ENCODE measurements around the gene FLAD1. TPM values are rescaled to one million over a fixed set of nuclear protein-coding genes. Genes with fewer than 3 reads are reported as not detected.

The FLAD1 gene
- total and polyA plus RNA-seq, 4 donors, result 10.9 to 37.0 (median 30.6) TPM

DNA sequence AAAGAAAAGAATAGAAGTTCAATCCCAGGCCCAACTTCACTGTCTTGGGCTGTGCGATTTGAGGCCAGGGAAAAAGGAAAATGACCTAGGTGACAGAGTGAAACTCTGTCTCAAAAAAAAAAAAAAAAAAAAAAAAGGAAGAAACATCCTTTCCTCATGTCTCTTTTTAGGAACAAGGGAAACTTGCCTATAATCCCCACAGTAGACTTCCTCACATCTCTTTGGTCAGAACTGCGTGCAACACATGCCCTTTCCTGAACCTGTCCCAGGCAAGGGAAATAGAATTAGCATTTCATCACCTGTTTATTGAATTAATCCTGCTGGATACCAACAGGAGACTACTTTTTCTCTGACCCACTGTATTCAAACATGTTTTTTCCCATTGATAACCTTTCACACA is 52.8 kb downstream of the FLAD1 start:
- ATAC-seq (ENCODE audit: insufficient read depth, low FRiP score) (no peak), DNase-seq (no peak)
- Histone ChIP-seq H3K9ac (ENCODE audit: insufficient read depth in 1 of 2, low read length in 2 of 2) (no peak overlapping the region), H3K27me3 (ENCODE audit: control insufficient read depth in 3 of 3, insufficient read depth in 3 of 3, low read length in 2 of 3) (no peaks in the 10 kb centered on the region), H3K4me1 (ENCODE audit: control insufficient read depth in 5 of 5, insufficient read depth in 5 of 5, low read length in 5 of 5) (peaks cover 0 to 5% (median 0%) of the 10 kb centered on the region in 5 donors), H3K4me3 (no peak overlapping the region), H3K9me3 (ENCODE audit: control insufficient read depth in 4 of 4, insufficient read depth in 3 of 4, low read length in 3 of 4) (no peaks in the 10 kb centered on the region), H3K27ac (ENCODE audit: low read depth in 1 of 2, low read length in 1 of 2) (no peak overlapping the region), H3K36me3 (ENCODE audit: control insufficient read depth in 4 of 4, insufficient read depth in 4 of 4, low read length in 4 of 4) (no peaks in the 10 kb centered on the region)
- TF ChIP-seq, protein P1, sequence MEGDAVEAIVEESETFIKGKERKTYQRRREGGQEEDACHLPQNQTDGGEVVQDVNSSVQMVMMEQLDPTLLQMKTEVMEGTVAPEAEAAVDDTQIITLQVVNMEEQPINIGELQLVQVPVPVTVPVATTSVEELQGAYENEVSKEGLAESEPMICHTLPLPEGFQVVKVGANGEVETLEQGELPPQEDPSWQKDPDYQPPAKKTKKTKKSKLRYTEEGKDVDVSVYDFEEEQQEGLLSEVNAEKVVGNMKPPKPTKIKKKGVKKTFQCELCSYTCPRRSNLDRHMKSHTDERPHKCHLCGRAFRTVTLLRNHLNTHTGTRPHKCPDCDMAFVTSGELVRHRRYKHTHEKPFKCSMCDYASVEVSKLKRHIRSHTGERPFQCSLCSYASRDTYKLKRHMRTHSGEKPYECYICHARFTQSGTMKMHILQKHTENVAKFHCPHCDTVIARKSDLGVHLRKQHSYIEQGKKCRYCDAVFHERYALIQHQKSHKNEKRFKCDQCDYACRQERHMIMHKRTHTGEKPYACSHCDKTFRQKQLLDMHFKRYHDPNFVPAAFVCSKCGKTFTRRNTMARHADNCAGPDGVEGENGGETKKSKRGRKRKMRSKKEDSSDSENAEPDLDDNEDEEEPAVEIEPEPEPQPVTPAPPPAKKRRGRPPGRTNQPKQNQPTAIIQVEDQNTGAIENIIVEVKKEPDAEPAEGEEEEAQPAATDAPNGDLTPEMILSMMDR (IDR thresholded peaks at IDR 0.05; ENCODE audit: control extremely low read depth, extremely low read depth), result no peak
- 61 to 76% methylated on average over 2 of the region's 2 CpGs for WGBS, 2 donors

DNA sequence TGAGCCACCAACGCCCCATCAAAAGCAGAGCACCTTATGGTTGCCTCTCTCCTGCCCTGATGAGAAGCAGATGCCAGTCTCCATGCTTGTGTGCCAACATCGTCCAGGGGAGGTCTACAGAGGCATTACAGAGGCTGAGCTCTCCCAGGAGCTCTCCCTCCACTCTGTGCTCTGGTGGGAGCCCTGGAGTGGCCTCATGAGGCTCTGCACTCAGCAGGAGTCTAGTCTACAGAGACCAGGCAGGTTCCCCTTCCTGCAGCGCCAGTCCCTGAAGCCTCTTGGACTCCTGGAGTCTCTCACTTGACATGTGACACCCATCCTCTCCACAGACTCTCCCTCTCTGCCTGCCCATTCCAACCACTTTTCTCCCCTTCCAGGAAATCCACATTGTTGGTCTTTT is 53.9 kb downstream of the FLAD1 start:
- DNase-seq (no peak), ATAC-seq (ENCODE audit: insufficient read depth, low FRiP score) (no peak)
- Histone ChIP-seq H3K36me3 (ENCODE audit: control insufficient read depth in 4 of 4, insufficient read depth in 4 of 4, low read length in 4 of 4) (no peaks in the 10 kb centered on the region), H3K4me3 (no peak overlapping the region), H3K27me3 (ENCODE audit: control insufficient read depth in 3 of 3, insufficient read depth in 3 of 3, low read length in 2 of 3) (no peaks in the 10 kb centered on the region), H3K9ac (ENCODE audit: insufficient read depth in 1 of 2, low read length in 2 of 2) (no peak overlapping the region), H3K27ac (ENCODE audit: low read depth in 1 of 2, low read length in 1 of 2) (no peak overlapping the region), H3K4me1 (ENCODE audit: control insufficient read depth in 5 of 5, insufficient read depth in 5 of 5, low read length in 5 of 5) (peaks cover 0 to 5% (median 0%) of the 10 kb centered on the region in 5 donors), H3K9me3 (ENCODE audit: control insufficient read depth in 4 of 4, insufficient read depth in 3 of 4, low read length in 3 of 4) (no peaks in the 10 kb centered on the region)
- TF ChIP-seq, protein P1 (IDR thresholded peaks at IDR 0.05; ENCODE audit: control extremely low read depth, extremely low read depth), result no peak
- WGBS, 2 donors, result 90% methylated on average over 3 of the region's 3 CpGs

DNA sequence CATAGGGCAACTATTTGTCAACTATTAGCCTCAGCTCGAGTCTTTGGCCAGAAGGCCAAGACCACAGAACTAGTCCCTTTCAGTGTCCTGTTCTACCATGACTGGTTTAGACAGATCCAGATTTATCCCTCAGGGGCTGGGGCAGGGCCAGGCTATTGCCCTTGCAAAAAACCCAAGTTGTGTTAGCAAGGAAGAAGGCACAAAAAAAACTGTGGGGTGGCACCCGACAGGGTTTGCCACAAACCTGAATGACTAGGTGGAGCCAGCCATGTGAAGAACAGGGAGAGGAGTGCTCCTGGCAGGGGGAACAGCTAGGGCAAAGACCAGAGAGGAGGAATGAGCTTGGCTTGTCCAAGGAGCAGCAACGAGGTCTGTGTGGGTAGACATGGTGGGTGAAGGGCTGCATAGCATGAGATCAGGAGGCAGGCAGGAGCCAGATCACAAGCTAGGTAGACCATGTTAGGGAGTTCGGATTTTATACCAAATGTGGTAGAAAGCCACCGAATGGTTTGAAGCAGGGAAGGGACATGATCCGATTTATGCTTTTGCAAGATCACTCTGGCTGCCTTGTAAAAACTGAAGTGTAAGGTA is 54.8 kb downstream of the FLAD1 start:
- Histone ChIP-seq H3K4me3 (no peak overlapping the region), H3K27ac (ENCODE audit: low read depth in 1 of 2, low read length in 1 of 2) (no peak overlapping the region), H3K9ac (ENCODE audit: insufficient read depth in 1 of 2, low read length in 2 of 2) (no peak overlapping the region), H3K27me3 (ENCODE audit: control insufficient read depth in 3 of 3, insufficient read depth in 3 of 3, low read length in 2 of 3) (no peaks in the 10 kb centered on the region), H3K9me3 (ENCODE audit: control insufficient read depth in 4 of 4, insufficient read depth in 3 of 4, low read length in 3 of 4) (no peaks in the 10 kb centered on the region), H3K36me3 (ENCODE audit: control insufficient read depth in 4 of 4, insufficient read depth in 4 of 4, low read length in 4 of 4) (no peaks in the 10 kb centered on the region), H3K4me1 (ENCODE audit: control insufficient read depth in 5 of 5, insufficient read depth in 5 of 5, low read length in 5 of 5) (peaks cover 0 to 5% (median 0%) of the 10 kb centered on the region in 5 donors)
- no peak for ATAC-seq (ENCODE audit: insufficient read depth, low FRiP score)
- no peak for DNase-seq
- TF ChIP-seq, protein P1 (IDR thresholded peaks at IDR 0.05; ENCODE audit: control extremely low read depth, extremely low read depth), result no peak
- WGBS, 2 donors, result 84 to 90% methylated on average over 6 of the region's 6 CpGs
